Measurements from ENCODE around the gene SLIT3. TPM values are rescaled to one million over a fixed set of nuclear protein-coding genes. Genes with fewer than 3 reads are reported as not detected.

Gene SLIT3
- total RNA-seq, 6 donors from 2014 or later = 10.8 to 57.3 (median 32.2) TPM

GRCh38 chr5:169067751-169068173 is 233.2 kb downstream of the SLIT3 start:
- Histone ChIP-seq H3K27me3 (no peaks in the 10 kb centered on the region), H3K4me1 (peaks cover 5 to 19% (median 9%) of the 10 kb centered on the region in 4 donors), H3K27ac (no peak overlapping the region), H3K9me3 (no peaks in the 10 kb centered on the region), H3K4me3 (no peak overlapping the region), H3K36me3 (no peaks in the 10 kb centered on the region)
- ATAC-seq (ENCODE audit: low FRiP score in 2 of 2) (no peak), DNase-seq (no peak)
- 50 to 67% methylated on average over 2 of the region's 2 CpGs for WGBS, 2 donors
- TF ChIP-seq CTCF (IDR thresholded peaks at IDR 0.05) = no peak
- TF ChIP-seq POLR2AphosphoS5 (IDR thresholded peaks at IDR 0.05) = no peak
- no peak for TF ChIP-seq POLR2A (IDR thresholded peaks at IDR 0.05)
- TF ChIP-seq EP300 (IDR thresholded peaks at IDR 0.05) = no peak

GRCh38 chr5:169065400-169065799 is 235.5 kb downstream of the SLIT3 start:
- Histone ChIP-seq H3K9me3 (no peaks in the 10 kb centered on the region), H3K27ac (no peak overlapping the region), H3K4me1 (peaks cover 5 to 19% (median 10%) of the 10 kb centered on the region in 4 donors), H3K4me3 (no peak overlapping the region), H3K36me3 (no peaks in the 10 kb centered on the region), H3K27me3 (no peaks in the 10 kb centered on the region)
- WGBS, 2 donors = 63 to 77% methylated on average over 4 to 5 of the region's 5 CpGs
- ATAC-seq (ENCODE audit: low FRiP score in 2 of 2) (no peak), DNase-seq (no peak)
- TF ChIP-seq CTCF (IDR thresholded peaks at IDR 0.05) = no peak
- no peak for TF ChIP-seq POLR2A (IDR thresholded peaks at IDR 0.05)
- TF ChIP-seq EP300 (IDR thresholded peaks at IDR 0.05) = no peak
- TF ChIP-seq POLR2AphosphoS5 (IDR thresholded peaks at IDR 0.05) = no peak

- 32 to 36% methylated on average over 3 of the region's 3 CpGs for WGBS, 2 donors
- H3K27ac ChIP-seq = no peak overlapping the region
- DNase-seq = peak in 1 of 2 donors; percentile 51
Measured at GRCh38 chr5:169064093-169064492, 236.8 kb downstream of the SLIT3 start.

GRCh38 chr5:169063316-169063953 is 237.5 kb downstream of the SLIT3 start:
- TF ChIP-seq EP300 (IDR thresholded peaks at IDR 0.05) (no peak), CTCF (IDR thresholded peaks at IDR 0.05) (no peak), POLR2A (IDR thresholded peaks at IDR 0.05) (no peak), POLR2AphosphoS5 (IDR thresholded peaks at IDR 0.05) (no peak)
- no peaks in the 10 kb centered on the region for H3K36me3 ChIP-seq
- H3K27ac ChIP-seq = no peak overlapping the region
- peaks cover 5 to 19% (median 10%) of the 10 kb centered on the region in 4 donors for H3K4me1 ChIP-seq
- 43 to 47% methylated on average over 12 of the region's 12 CpGs for WGBS, 2 donors
- DNase-seq (no peak), ATAC-seq (ENCODE audit: low FRiP score in 2 of 2) (no peak)
- H3K9me3 ChIP-seq = no peaks in the 10 kb centered on the region
- H3K27me3 ChIP-seq = no peaks in the 10 kb centered on the region
- no peak overlapping the region for H3K4me3 ChIP-seq

More at GRCh38 chr5:169064093-169064492, 236.8 kb downstream of the SLIT3 start:
- Histone ChIP-seq H3K4me1 (peaks cover 5 to 19% (median 10%) of the 10 kb centered on the region in 4 donors), H3K4me3 (no peak overlapping the region), H3K9me3 (no peaks in the 10 kb centered on the region), H3K27me3 (no peaks in the 10 kb centered on the region), H3K36me3 (no peaks in the 10 kb centered on the region)
- ATAC-seq (ENCODE audit: low FRiP score in 2 of 2) = no peak
- TF ChIP-seq POLR2A (IDR thresholded peaks at IDR 0.05) (no peak), POLR2AphosphoS5 (IDR thresholded peaks at IDR 0.05) (no peak), CTCF (IDR thresholded peaks at IDR 0.05) (no peak), EP300 (IDR thresholded peaks at IDR 0.05) (no peak)

- WGBS, 2 donors = 49 to 65% methylated on average over 2 of the region's 2 CpGs
Measured at GRCh38 chr5:169062690-169063089, 238.2 kb downstream of the SLIT3 start.

More at GRCh38 chr5:169062690-169063089, 238.2 kb downstream of the SLIT3 start:
- ATAC-seq (ENCODE audit: low FRiP score in 2 of 2) (no peak), DNase-seq (no peak)
- Histone ChIP-seq H3K27me3 (no peaks in the 10 kb centered on the region), H3K4me1 (peaks cover 5 to 19% (median 10%) of the 10 kb centered on the region in 4 donors), H3K9me3 (no peaks in the 10 kb centered on the region), H3K36me3 (no peaks in the 10 kb centered on the region), H3K27ac (no peak overlapping the region), H3K4me3 (no peak overlapping the region)
- TF ChIP-seq EP300 (IDR thresholded peaks at IDR 0.05) (no peak), CTCF (IDR thresholded peaks at IDR 0.05) (no peak), POLR2AphosphoS5 (IDR thresholded peaks at IDR 0.05) (no peak), POLR2A (IDR thresholded peaks at IDR 0.05) (no peak)
